ENCODE measurements around the gene ABHD3. TPM values are rescaled to one million over a fixed set of nuclear protein-coding genes. Genes with fewer than 3 reads are reported as not detected.

The ABHD3 gene
- total RNA-seq, 2 experiments from 2014 or later: 154 to 169 TPM

GRCh38 chr18:21733011-21733410 is 28.4 kb upstream of the ABHD3 start:
- Histone ChIP-seq H3K36me3 (ENCODE audit: insufficient read depth, low read length) (peaks cover 7% of the 10 kb centered on the region; the same call in 1 of the 2 replicates), H3K4me1 (ENCODE audit: insufficient read depth, low read length, poor library complexity, severe bottlenecking) (no peaks in the 10 kb centered on the region), H3K4me3 (ENCODE audit: low read depth, low read length, poor library complexity, severe bottlenecking) (no peak overlapping the region), H3K4me2 (ENCODE audit: low read length) (no peak overlapping the region), H4K20me1 (ENCODE audit: insufficient read depth, low read length) (no peaks in the 10 kb centered on the region), H2AFZ (ENCODE audit: low read length) (no peak overlapping the region), H3K27ac (ENCODE audit: low read depth, low read length, poor library complexity, severe bottlenecking) (no peak overlapping the region), H3K79me2 (ENCODE audit: insufficient read depth, low read depth, low read length) (no peaks in the 10 kb centered on the region), H3K9me2 (ENCODE audit: insufficient read depth, low read length) (no peaks in the 10 kb centered on the region), H3K9me3 (ENCODE audit: low read length) (no peaks in the 10 kb centered on the region)
- no peak for DNase-seq (ENCODE audit: low spot score)
- no TSS peak for BruUV-seq (replicated peaks)
- no peak for TF ChIP-seq EZH2phosphoT487 (IDR thresholded peaks at IDR 0.05; ENCODE audit: borderline replicate concordance, low read depth, low read length)
- no peak for TF ChIP-seq CTCF (conservative IDR thresholded peaks at IDR 0.05; ENCODE audit: low read length)
- ChIA-PET CTCF (ENCODE audit: unreplicated experiment) (no interaction called here), POLR2A (interaction anchor here (0.6 to 1.4 kb wide), 2 partner anchors 13 to 16 kb away, joined by 3 read pairs; no protein-coding TSS in a partner anchor)
- intact Hi-C loops (cut with micrococcal nuclease; ENCODE audit: unreplicated experiment): no loop called here

- TF ChIP-seq EZH2phosphoT487 (IDR thresholded peaks at IDR 0.05; ENCODE audit: borderline replicate concordance, low read depth, low read length) (no peak), CTCF (conservative IDR thresholded peaks at IDR 0.05; ENCODE audit: low read length) (no peak)
- no peak overlapping the region for H2AFZ ChIP-seq (ENCODE audit: low read length)
- H3K4me1 ChIP-seq (ENCODE audit: insufficient read depth, low read length, poor library complexity, severe bottlenecking): no peaks in the 10 kb centered on the region
- H3K27ac ChIP-seq (ENCODE audit: low read depth, low read length, poor library complexity, severe bottlenecking): no peak overlapping the region
- DNase-seq (ENCODE audit: low spot score): no peak
- H3K36me3 ChIP-seq (ENCODE audit: insufficient read depth, low read length): no peaks in the 10 kb centered on the region
- intact Hi-C loops (cut with micrococcal nuclease; ENCODE audit: unreplicated experiment): no loop called here
- ChIA-PET POLR2A (no interaction called here), CTCF (ENCODE audit: unreplicated experiment) (no interaction called here)
- BruUV-seq (replicated peaks): no TSS peak
- H3K79me2 ChIP-seq (ENCODE audit: insufficient read depth, low read depth, low read length): no peaks in the 10 kb centered on the region
- no peaks in the 10 kb centered on the region for H4K20me1 ChIP-seq (ENCODE audit: insufficient read depth, low read length)
- H3K9me3 ChIP-seq (ENCODE audit: low read length): no peaks in the 10 kb centered on the region
- no peaks in the 10 kb centered on the region for H3K9me2 ChIP-seq (ENCODE audit: insufficient read depth, low read length)
- H3K4me3 ChIP-seq (ENCODE audit: low read depth, low read length, poor library complexity, severe bottlenecking): no peak overlapping the region
- H3K4me2 ChIP-seq (ENCODE audit: low read length): no peak overlapping the region
Observed at GRCh38 chr18:21727702-21728101, 23.1 kb upstream of the ABHD3 start.

- H3K4me3 ChIP-seq (ENCODE audit: low read depth, low read length, poor library complexity, severe bottlenecking): no peak overlapping the region
- H3K4me1 ChIP-seq (ENCODE audit: insufficient read depth, low read length, poor library complexity, severe bottlenecking): no peaks in the 10 kb centered on the region
- ChIA-PET CTCF (ENCODE audit: unreplicated experiment) (no interaction called here), POLR2A (interaction anchor here (0.8 kb wide), 1 partner anchor 18 kb away, joined by 7 read pairs; no protein-coding TSS in a partner anchor)
- no peak for DNase-seq (ENCODE audit: low spot score)
- no TSS peak for BruUV-seq (replicated peaks)
- H3K9me3 ChIP-seq (ENCODE audit: low read length): no peaks in the 10 kb centered on the region
- no peaks in the 10 kb centered on the region for H4K20me1 ChIP-seq (ENCODE audit: insufficient read depth, low read length)
- intact Hi-C loops (cut with micrococcal nuclease; ENCODE audit: unreplicated experiment): no loop called here
- H3K79me2 ChIP-seq (ENCODE audit: insufficient read depth, low read depth, low read length): no peaks in the 10 kb centered on the region
- H3K9me2 ChIP-seq (ENCODE audit: insufficient read depth, low read length): no peaks in the 10 kb centered on the region
- no peak for TF ChIP-seq CTCF (conservative IDR thresholded peaks at IDR 0.05; ENCODE audit: low read length)
- TF ChIP-seq EZH2phosphoT487 (IDR thresholded peaks at IDR 0.05; ENCODE audit: borderline replicate concordance, low read depth, low read length): no peak
- H3K4me2 ChIP-seq (ENCODE audit: low read length): no peak overlapping the region
- H2AFZ ChIP-seq (ENCODE audit: low read length): no peak overlapping the region
- H3K27ac ChIP-seq (ENCODE audit: low read depth, low read length, poor library complexity, severe bottlenecking): no peak overlapping the region
- no peaks in the 10 kb centered on the region for H3K36me3 ChIP-seq (ENCODE audit: insufficient read depth, low read length)
Observed at GRCh38 chr18:21725201-21725600, 20.6 kb upstream of the ABHD3 start.
